NCI-H187 (cell line): ENCODE results near the gene PTPRD.

Experiments
- DNase-seq, 2 experiments: peaks; one replicate each; lab custom pipeline; 2025; lab: John Stamatoyannopoulos, UW

The PTPRD gene

DNA sequence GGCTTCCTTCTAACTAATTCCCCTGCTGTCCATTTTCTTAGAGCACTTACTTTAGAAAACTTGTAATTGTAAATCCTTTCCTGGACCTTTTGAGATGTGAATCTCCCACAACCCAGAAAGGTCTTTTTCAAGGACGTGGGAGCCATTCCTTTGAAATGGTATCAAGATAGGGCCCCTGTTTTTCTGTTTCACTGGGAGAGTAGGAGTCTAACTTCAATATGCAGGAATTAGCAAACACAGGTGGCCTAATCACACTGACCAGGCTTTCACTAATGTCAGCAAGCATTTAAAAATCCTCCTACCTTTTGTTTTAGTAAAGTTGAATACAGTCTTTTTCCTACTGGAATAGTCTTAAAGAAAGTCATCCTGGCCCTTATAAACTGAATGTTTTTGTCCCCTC lies 558.3 kb downstream of the PTPRD start:
- no peak for DNase-seq

DNA sequence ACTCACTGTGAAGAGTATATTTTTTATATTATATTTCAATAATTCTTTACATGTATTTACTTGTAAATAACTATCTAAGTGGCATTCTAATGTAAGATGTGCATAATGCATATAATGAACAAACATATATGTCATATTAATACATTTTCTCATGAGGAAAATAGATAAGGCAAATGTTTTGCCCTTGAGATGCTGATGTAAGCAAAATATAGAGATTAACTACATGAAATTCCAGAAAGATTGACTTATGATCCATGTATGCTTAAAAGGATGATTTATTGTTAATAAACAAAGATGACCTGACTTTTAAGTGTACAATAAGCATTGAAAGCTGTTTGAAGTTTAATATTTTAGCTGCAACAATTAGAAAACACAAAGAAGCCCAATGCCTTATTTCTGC lies 559.9 kb downstream of the PTPRD start:
- no peak for DNase-seq

DNA sequence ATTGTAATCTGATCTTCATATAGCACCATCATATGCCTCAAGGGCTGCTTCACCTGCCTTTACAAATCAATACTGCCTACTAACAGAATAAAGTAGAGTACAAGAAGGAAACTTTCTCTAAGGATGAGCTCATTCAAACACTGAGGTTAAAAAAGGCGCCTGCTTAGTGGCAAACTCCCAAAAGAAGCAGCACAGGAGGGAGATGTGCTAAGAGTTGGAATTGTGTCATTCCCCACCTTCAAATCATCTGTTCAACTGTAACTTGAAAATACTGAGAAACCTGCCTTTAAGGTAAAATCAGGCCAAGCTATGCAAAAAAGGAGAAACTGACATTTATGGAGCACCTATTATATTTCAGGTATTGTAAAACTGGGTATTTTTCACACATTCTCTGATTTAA lies 560.6 kb downstream of the PTPRD start:
- no peak for DNase-seq

DNA sequence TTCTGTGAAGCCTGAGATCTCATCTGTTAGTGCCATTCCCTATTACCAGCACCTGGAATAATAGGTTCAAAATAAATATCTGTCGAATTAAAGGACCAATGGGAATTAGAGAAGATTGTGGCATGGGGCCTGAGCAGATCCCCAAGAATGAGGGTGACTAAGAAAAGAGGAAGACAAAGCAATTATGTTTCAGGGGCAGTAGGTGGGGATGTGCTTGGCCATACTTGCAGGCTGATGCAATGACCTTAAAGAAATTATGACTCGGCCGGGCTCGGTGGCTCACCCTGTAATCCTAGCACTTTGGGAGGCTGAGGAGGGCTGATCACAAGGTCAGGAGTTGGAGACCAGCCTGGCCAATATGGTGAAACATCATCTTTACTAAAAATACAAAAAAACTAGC lies 562.8 kb downstream of the PTPRD start:
- no peak for DNase-seq

DNA sequence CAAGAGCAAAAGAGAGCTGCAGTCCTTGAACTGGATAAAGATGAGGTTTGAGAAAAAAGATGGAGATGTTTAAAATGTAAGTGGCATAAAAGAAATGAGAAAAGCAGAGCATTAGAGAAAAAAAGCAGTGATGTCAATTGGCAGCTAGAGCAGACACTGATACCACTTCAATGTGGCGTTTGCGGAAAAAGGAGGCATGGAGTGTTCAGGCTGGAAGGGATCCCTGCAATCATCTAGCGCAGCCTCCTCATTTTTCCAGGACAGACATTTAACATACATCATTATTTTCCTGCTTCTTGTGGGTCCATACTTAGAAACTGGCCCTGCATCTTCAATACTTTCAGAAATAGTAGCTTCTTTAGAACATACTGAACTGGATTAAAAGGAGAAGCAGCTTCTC lies 563.8 kb downstream of the PTPRD start:
- DNase-seq, result no peak

DNA sequence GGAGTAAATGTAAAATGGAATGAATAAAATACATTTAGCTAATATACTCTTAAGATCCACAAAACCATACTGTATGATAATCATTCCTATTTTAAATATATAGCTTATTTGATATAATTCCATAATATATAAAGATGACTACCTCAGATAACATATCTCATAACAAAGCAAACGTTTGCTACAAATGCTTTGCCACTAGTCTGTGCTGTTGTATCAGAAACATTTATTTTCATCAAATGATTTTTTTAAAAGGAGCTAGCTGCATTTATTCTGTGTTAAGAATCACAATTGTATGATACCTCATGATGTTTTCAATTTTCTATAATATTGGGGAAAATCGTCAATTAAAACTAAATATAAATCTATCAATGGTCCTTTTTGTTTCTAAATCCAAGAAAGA lies 567.2 kb downstream of the PTPRD start:
- no peak for DNase-seq

DNA sequence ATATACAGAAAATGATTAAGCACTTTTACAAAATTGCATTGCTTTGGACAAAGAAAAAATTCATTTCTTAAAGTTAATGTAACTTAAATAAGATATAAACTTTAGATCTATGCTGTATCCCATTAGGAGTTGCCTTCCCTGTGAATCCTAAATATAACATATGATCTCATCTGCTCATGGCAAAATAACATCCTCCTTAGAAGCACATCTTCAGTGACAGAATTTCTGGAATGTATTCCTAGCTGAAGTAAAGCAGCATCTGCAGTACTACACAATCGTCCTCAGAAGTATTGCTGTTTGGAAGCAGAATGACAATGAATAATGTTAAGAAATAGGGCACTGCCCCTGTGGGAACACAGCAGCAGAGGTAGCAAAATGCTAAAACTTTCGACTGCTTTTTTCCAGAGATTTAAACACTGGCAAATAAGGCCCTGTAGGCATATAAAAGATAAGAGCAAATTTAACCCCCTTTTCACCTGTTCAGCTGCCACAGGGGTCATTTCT lies 571.0 kb downstream of the PTPRD start:
- no peak for DNase-seq

DNA sequence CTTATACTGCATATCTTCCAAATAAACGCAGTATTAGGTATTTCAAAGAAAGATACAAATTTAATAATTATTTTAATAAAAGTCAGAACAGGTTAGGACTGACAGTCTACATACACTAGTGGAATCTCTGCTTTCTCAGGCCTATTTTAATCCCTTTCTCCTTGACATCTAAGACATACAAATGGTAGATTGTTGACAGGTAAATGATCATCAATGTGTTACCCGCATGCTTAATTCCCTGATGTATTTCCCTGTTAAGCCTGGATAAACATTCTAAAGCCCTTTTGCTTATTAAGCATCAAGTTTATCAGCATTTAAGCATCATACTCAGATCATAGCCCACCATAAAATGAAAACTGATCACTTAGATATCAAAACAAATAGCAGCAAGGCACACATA lies 576.7 kb downstream of the PTPRD start:
- no peak for DNase-seq

DNA sequence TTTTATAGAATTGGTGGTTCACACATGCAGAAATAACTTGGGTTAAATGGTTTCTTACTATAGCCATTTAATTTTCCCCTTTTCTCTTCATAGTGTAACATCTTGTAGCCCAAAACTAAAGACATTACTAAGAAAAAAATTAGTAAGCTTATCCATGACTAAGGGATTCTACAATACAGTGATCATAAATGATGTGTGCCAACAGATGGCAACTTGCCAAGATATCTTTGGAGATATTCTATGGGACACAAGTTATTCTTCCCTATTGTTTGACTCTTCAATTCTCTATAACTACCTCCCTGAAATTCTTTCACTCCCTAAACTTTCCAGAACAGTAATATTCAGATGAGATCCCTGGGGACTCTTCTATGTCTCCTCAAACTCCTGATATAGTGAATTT lies 580.6 kb downstream of the PTPRD start:
- no peak for DNase-seq

DNA sequence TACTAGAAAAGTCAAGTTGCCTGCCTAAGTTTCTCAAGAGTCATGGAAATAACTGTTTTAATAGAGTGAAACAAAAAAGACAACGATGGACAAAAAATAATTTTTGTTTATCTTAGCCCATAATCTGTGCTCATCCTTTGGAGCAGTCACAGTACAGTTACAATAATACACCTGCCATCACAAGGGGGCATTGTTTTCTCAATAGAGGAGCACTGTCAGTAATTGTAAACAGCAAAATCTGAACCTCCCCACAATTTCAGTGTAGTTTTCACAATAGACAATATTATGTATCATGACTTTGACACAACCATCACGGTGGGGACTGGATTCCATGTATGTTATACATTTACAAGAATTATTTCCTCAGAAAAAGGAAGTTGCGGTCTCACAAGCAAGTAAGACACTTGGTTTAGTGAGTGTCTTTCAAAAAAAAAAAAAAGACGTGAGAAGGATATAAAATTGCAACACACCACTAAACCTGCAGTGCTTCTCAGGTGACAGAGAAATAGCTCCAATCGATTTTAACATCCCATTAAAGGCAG lies 586.3 kb downstream of the PTPRD start:
- DNase-seq, result peak in 1 of 2 experiments; percentile 6

DNA sequence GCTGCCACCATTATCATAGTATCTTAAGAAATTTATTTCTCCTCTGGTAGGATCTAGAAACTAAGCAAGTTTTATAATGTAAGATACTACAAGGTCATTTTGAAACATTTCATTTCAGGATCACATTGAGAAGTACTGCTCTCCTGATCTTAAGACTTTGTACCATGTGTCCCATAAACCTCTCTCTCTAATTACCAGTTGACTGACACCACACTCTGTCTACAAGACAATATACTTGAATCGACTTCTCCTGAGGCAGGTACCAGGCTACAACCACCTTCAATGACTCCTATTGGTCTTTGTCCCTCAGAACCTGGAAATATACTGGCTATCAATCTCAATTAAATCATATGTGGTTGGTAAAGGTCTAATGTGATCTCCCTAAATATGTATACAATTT lies 597.0 kb downstream of the PTPRD start:
- no peak for DNase-seq

DNA sequence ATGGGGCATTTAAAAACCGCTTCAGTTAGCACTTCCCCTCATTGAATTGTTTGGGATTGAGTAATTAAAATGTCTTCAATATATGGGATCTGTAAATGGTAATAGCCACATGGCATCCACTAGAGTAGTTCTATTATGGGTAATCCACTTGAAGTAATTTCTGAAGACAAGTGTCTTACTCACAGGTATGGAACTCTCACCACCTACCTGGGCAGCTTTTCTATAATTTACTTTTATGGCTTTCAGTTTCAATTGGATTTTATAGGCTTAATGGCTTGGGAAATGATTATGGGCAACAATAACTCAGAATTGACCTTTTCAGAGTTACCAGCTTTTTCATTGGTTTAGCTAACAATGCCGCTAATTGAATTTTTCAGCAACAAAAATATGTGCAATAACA lies 597.9 kb downstream of the PTPRD start:
- peak; percentile 40 for DNase-seq

DNA sequence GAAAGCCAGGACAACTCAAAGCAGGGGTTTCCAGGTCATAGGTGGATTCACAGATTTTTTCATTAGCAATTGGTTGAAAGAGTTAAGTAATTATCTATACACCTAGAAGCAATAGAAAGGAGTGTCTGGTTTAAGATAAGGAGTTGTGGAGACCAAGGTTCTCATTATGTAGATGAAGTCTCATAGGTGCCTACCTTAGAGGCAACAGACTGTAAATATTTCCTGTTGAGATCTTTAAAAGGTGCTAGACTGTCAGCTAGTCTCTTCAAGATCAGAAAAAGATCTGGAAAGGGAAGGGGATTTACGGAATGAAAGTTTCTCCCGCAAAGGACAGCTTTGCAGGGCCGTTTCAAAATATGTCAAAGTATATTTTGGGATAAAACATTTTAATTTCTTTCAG lies 603.4 kb downstream of the PTPRD start:
- DNase-seq, result no peak

DNA sequence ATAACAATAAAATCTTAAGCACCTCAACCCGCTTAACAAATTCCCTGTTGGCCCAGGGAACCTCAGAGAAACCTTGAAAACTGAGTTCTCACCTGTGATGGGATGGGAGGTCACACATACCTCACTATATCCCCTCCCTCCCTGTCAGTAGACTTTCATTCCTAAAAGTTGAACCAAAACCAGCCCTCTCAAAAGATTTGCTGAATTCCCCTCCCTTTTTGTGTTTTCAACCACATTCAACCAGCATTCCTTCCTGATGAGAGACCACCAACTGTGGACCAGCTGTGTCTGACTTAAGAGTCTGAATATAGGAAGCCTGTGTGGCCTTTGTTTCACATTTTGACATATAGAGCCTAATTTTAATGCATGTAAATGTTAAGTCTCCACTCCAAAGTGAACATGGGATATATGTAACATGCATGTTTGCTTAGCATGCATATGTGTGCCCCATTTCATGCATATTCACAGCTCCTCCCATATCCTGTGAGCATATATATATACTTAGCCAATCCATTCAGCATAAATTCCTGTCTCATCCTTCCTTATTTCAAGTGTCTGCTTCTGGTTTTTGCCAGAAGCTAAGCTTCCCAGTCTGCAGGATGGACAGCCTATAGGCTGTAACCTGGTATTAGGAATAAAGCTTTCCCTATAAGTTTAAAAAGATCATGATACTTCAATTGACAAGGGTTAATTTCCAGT lies 604.6 kb downstream of the PTPRD start:
- no peak for DNase-seq

DNA sequence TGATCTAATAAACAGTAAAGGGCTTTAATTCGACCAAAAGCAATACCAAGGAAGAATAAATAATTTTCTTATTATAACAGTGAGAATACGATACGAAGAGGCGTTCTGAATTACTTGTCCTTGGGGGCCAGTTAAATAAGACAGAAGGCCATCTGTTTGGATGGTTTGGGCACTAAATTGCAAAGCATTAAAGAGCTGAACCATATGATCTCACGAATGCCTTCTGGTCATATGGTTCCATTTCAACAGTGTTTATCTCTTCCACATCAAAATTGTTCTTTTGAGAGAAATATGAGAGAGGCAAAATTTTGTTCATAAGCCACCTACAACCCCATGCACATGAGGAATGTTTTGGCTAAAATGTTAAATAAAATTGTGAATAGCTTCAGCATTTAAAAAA lies 605.4 kb downstream of the PTPRD start:
- no peak for DNase-seq

DNA sequence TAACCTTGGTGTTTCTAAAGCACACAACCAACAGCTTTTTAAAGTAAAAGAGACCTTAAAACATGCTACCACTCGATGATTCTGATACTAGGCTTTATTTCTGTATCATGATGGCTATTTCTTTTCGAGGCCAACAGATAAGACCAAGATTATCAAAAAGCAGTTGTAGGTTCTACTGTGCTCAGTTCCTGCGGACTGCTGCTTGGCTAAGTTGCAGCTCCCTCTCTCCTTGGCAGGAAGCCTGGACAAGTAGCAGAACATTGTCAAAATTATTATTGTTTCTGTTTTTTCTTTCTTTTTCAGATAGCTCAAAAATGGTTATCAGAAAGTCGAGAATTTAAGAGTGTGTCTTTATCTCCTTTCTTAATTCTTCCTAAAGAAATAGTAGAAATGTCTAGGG lies 607.6 kb downstream of the PTPRD start:
- no peak for DNase-seq

DNA sequence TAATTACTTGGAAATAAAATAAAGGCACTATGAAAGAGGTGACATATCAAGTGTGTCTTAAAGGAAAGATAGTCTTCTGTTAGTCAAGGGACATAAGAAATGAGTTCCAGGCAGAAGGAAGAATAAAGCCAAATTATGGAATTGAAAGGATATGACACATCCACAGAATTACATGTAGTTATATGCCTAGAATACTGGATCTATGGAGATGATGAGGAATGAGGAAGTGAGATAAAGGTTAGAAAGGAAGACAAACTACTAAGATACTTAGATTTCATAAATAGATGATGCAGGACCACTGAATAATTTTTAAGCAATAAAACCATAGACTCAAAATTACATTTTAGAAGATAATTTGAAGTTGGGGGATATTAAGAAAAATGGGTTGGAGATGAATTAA lies 609.8 kb downstream of the PTPRD start:
- DNase-seq, result no peak

DNA sequence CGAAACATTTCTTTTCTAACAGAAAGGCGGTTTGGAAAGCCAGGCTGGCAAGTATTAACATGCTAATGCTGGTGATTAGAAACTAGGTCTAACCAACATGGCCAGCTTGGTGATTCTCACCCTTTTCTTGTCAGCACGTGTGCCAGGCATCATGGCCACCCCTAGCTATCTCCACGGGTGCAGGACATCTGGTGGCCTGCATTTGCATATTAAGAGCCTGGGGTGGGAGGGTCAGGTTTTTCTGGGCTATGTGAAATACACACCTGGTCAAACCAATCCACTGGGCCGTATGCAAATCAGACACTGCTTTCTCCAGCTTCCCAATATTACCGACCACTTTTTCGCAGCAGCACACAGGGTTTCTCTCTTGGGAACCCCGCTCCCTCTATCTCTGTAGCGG lies 612.1 kb downstream of the PTPRD start:
- DNase-seq, result no peak

DNA sequence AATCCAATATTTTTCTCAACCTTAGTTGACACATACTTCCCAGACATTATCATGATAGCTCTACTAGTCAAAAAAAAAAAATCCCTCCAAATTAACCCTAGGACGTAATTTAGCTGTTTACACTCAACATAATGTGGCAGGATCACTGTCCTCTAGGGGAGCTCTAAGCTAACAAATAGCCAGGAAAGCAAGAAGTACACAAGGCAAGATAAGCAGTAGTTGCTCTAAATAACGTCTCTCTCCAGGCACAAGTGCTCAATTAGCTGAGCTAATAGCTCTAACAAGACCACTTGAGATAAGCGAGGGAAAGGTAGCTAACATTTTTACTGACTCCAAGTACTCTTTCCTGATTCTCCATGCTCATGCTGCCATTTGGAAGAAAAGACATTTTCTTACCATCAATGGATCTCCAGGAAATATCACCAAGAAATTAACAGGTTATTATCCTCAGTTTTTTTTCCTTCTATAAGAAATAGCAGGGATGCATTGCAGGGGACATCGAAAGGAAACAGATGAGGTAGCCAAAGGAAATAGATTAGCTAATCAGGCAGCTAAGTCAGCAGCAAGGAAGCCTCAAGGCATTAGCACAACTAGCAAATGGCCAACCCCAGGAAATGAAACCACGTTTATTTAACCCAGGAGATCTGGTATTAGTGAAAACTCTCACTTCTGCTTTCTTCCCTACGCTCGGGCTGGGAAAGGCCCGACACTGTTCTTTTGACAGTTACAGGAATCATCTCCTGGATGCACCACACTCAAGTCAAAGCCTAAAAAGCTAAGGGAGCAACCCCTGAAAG lies 614.1 kb downstream of the PTPRD start:
- DNase-seq, result no peak

DNA sequence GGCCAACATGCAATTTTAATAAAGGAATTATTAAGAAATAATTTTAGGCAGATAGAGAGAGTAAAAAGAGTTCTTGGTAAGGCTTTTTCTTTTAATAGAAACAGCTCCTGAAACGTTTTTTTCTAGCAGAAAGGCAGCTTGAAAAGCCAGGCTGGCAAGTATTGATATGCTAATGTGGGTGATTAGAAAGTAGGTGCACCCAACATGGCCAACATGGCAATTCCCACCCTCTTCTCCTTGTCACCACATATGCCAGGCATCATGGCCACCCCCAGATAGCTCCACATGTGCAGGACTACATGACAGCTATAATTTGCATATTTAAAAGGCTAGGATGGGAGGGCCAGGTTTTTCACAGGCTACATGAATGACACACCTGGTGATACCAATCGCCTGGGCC lies 615.2 kb downstream of the PTPRD start:
- DNase-seq, result no peak

DNA sequence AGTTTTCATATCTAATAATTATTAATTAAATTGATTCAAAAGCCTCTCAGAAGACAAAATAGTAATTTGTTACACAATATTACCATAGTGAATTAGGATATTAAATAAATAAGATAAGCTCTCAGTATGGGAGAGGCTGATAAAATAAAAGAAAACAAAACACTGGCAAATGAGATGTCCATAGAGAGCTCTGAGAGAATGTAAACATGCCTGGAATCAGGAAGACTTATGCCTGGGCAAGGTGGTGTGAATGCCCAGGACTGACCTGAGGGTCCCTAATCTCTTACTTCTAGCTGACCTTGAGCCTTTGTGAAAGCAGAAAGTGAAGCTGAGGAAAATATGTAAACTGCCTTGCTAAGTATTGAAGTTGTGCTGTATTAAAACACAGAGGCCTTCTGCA lies 616.5 kb downstream of the PTPRD start:
- DNase-seq, result no peak

DNA sequence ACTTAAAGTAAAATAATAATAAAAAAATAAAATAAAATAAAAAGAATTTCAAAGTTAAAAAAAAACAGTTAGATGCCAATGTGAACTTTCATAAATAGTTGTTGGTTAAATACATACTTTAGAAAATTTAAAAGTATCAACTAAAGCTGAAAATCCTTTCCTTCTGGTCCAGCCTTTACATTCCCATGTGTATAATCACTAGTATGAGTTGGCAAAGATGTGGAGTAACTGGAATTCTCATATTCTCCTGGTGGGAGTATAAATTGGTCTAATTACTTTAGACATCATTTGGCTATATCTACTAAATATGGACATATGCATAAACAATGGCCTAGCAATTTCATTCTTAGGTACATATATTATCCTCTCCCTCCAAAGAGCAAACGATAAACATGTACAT lies 619.9 kb downstream of the PTPRD start:
- no peak for DNase-seq

DNA sequence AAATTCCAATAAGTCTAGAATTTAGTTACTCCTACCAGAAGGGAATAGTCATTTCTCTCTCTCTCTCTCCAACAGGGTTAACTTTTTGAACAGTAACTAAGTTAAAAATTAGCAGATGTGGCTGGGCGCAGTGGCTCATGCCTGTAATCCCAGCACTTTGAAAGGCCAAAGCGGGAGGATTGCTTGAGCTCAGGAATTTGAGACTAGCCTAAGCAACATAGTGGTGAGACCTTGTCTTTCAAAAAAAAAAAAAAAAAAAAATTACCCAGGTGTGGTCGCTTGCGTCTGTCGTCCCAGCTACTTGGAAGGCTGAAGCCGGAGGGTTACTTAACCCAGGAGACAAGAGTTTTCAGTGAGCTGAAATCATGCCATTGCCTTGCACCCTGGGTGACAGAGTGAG lies 639.7 kb downstream of the PTPRD start:
- no peak for DNase-seq
